HepG2 (cell line): ENCODE measurements around the gene OGFOD3. TPM values are rescaled to one million over a fixed set of nuclear protein-coding genes. Genes with fewer than 3 reads are reported as not detected.

ENCODE experiments used
- ETV6 ChIP-seq: sonication (generic); formaldehyde crosslinking; conservative IDR thresholded peaks from 2 replicates; pipeline ENCODE4 v1.4.0; 2020; ENCODE audit warnings: missing genetic modification reagents
- GPBP1L1 ChIP-seq: sonication (generic); formaldehyde crosslinking; IDR thresholded peaks from 2 replicates; pipeline ENCODE4 v1.5.0; 2020; ENCODE audit warnings: mild to moderate bottlenecking, missing genetic modification reagents
- MAFG ChIP-seq: sonication (generic); formaldehyde crosslinking; IDR thresholded peaks from 2 replicates; pipeline ENCODE4 v1.5.1; 2020; ENCODE audit warnings: mild to moderate bottlenecking, missing genetic modification reagents
- MBD4 ChIP-seq: IDR thresholded peaks from 2 replicates; pipeline ENCODE4 v1.6.1; 2012; ENCODE audit warnings: low read length, inconsistent platforms, borderline replicate concordance
- NCOA5 ChIP-seq: sonication (generic); formaldehyde crosslinking; IDR thresholded peaks from 2 replicates; pipeline ENCODE4 v1.4.0; 2020; ENCODE audit warnings: missing genetic modification reagents
- NFATC3 ChIP-seq: sonication (generic); formaldehyde crosslinking; IDR thresholded peaks from 2 replicates; pipeline ENCODE4 v1.5.1; 2020; ENCODE audit warnings: mild to moderate bottlenecking, missing genetic modification reagents
- NFE2L1 ChIP-seq: sonication (generic); formaldehyde crosslinking; IDR thresholded peaks from 2 replicates; pipeline ENCODE4 v1.4.0; 2020; ENCODE audit warnings: missing genetic modification reagents, mild to moderate bottlenecking, borderline replicate concordance
- POLR2G ChIP-seq: fragments of 200-400 bp; formaldehyde crosslinking; IDR thresholded peaks from 2 replicates; pipeline ENCODE4 v1.6.1; 2018; ENCODE audit warnings: mild to moderate bottlenecking, low read depth, low read length, moderate library complexity
- SRF ChIP-seq: IDR thresholded peaks from 2 replicates; pipeline ENCODE4 v1.6.1; 2011; ENCODE audit warnings: mild to moderate bottlenecking, low read depth, low read length, moderate library complexity
- TOE1 ChIP-seq: sonication (generic); formaldehyde crosslinking; IDR thresholded peaks from 2 replicates; pipeline ENCODE4 v1.4.0; 2020; ENCODE audit warnings: mild to moderate bottlenecking, missing genetic modification reagents
- ZBED4 ChIP-seq: sonication (generic); formaldehyde crosslinking; IDR thresholded peaks from 2 replicates; pipeline ENCODE4 v1.4.0; 2020; ENCODE audit warnings: missing genetic modification reagents, borderline replicate concordance
- ZBTB33 ChIP-seq: sonication (generic); formaldehyde crosslinking; IDR thresholded peaks from 2 replicates; pipeline ENCODE4 v1.4.0; 2020; ENCODE audit warnings: missing genetic modification reagents
- ZKSCAN8 ChIP-seq: IDR thresholded peaks from 2 replicates; pipeline ENCODE4 v1.6.1; 2016; ENCODE audit warnings: borderline replicate concordance, missing genetic modification reagents, missing compliant biosample characterization
- ZNF225 ChIP-seq: sonication (generic); formaldehyde crosslinking; IDR thresholded peaks from 2 replicates; pipeline ENCODE4 v1.4.0; 2020; ENCODE audit warnings: mild to moderate bottlenecking, missing genetic modification reagents
- ZNF276 ChIP-seq: sonication (generic); formaldehyde crosslinking; IDR thresholded peaks from 2 replicates; pipeline ENCODE4 v1.4.0; 2020; ENCODE audit warnings: mild to moderate bottlenecking, low read depth, missing genetic modification reagents
- ZNF83 ChIP-seq: sonication (generic); formaldehyde crosslinking; IDR thresholded peaks from 2 replicates; pipeline ENCODE4 v1.4.0; 2020; ENCODE audit warnings: missing genetic modification reagents, mild to moderate bottlenecking, borderline replicate concordance
- polyA plus RNA-seq, 8 experiments: library from polyadenylated mRNA; depleted of rRNA in 3 of 8; stranded (reverse) in 7 of 8; unstranded in 1 of 8; fragments of >200 nt; fragmentation: Illumina TruSeq in 4 of 8; extraction: Trizol in 4 of 8; gene quantifications; 2 replicates each; pipeline versions ENCODE4 v1.2.1 to v1.2.3, GENCODE V29; 2011 to 2016; ENCODE audit warnings: low read depth in 4 of 8, missing spikeins in 1 of 8, mixed read lengths in 1 of 8; ENCODE audit not compliant: insufficient read depth in 1 of 8
- total RNA-seq, 5 experiments: library from RNA; depleted of rRNA; stranded (reverse); fragments of >200 nt; fragmentation: Illumina TruSeq; extraction: Trizol; gene quantifications; 2 replicates each; pipeline ENCODE4 v1.2.3, GENCODE V29; 2016; ENCODE audit warnings: low read depth in 1 of 5

The OGFOD3 gene
- total and polyA plus RNA-seq, 2 of the 13 experiments (the other 11 are each of a cell fraction or from before 2014, with no cell fraction given): 40.0 to 42.1 TPM

GRCh38 chr17:82414548-82415281, 3.7 kb downstream of the OGFOD3 start (continued):
- TF ChIP-seq ZBED4 (CRISPR knock-in tag): peak; percentile 97
- TF ChIP-seq NFE2L1 (CRISPR knock-in tag): 0 out of 2 replicates have a peak, but pooled peaks have one; percentile 25
- peak; percentile 88; the same call in 1 of the 2 replicates for TF ChIP-seq ZNF83 (CRISPR knock-in tag)
- TF ChIP-seq ETV6: peak; percentile 95
- TF ChIP-seq TOE1 (CRISPR knock-in tag): 0 out of 2 replicates have a peak, but pooled peaks have one; percentile 44
- TF ChIP-seq ZNF225 (CRISPR knock-in tag): peak; percentile 97; the same call in 1 of the 2 replicates
- TF ChIP-seq POLR2G: no peak
- TF ChIP-seq ZBTB33 (CRISPR knock-in tag): peak; percentile 95
- TF ChIP-seq MBD4: no peak
- no peak for TF ChIP-seq NCOA5 (CRISPR knock-in tag)
- peak; percentile 92; the same call in 1 of the 2 replicates for TF ChIP-seq NFATC3 (CRISPR knock-in tag)
- TF ChIP-seq MAFG (CRISPR knock-in tag): no peak
- TF ChIP-seq SRF: no peak
- TF ChIP-seq ZNF276: peak; percentile 75; the same call in 1 of the 2 replicates
- TF ChIP-seq GPBP1L1 (CRISPR knock-in tag): no peak
- 0 out of 2 replicates have a peak, but pooled peaks have one; percentile 38 for TF ChIP-seq ZKSCAN8 (CRISPR knock-in tag)
